GM19193 (cell line): ENCODE data around the gene NRK.

Experiments
- POLR2A ChIP-seq: IDR thresholded peaks from 4 replicates; pipeline ENCODE4 v1.6.1; 2011; ENCODE audit not compliant: insufficient read depth, insufficient read length; ENCODE audit errors: extremely low read depth

Gene NRK

GRCh38 chrX:105870445-105870844 is 48.1 kb downstream of the NRK start:
- no peak for TF ChIP-seq POLR2A

- no peak for TF ChIP-seq POLR2A
These were observed 50.6 kb downstream of the NRK start for GRCh38 chrX:105872941-105873340.

- TF ChIP-seq POLR2A, result no peak
These were observed 52.5 kb downstream of the NRK start for GRCh38 chrX:105874790-105875189.

- no peak for TF ChIP-seq POLR2A
These were observed 54.3 kb downstream of the NRK start for GRCh38 chrX:105876658-105877057.

- no peak for TF ChIP-seq POLR2A
These were observed 58.2 kb downstream of the NRK start for GRCh38 chrX:105880491-105880890.

DNA sequence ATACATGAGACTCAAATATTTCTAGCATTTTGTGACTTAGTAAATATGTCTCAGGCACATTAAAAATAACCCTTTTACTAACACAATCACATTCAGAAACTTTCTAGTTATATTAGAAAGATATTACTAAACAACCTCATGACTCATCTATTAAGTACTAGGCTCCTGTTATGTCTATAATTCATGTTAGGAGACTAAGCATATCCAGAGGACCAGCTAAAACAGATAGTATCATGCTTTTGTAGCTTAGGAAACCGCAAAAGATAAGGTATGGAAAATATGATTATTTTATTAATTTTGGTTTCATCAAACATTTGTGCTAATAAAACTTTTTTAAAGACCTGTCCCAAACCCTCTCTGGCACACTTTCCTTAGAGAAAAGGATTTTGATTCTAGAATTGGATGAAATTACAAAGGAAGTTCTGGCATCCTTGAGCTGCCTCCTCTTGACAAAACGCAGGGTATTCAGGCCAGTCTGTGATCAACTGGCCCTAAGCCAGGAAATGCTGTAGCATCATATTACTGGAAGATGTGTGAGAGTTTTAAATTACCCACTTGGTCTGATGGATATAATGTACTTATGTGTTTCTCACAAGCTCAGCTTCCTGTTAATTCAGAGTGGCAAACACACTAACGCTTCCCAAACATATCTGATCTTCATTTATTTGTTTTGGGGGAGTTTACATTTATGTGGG is 60.4 kb downstream of the NRK start:
- no peak for TF ChIP-seq POLR2A

- no peak for TF ChIP-seq POLR2A
These were observed 72.4 kb downstream of the NRK start for GRCh38 chrX:105894721-105895120.

- no peak for TF ChIP-seq POLR2A
These were observed 87.2 kb downstream of the NRK start for GRCh38 chrX:105909576-105909975.

GRCh38 chrX:105910563-105911105 is 88.3 kb downstream of the NRK start:
- no peak for TF ChIP-seq POLR2A

GRCh38 chrX:105945266-105945665 is 122.9 kb downstream of the NRK start:
- no peak for TF ChIP-seq POLR2A

- TF ChIP-seq POLR2A, result no peak
These were observed 147.1 kb downstream of the NRK start for GRCh38 chrX:105969487-105969886.

DNA sequence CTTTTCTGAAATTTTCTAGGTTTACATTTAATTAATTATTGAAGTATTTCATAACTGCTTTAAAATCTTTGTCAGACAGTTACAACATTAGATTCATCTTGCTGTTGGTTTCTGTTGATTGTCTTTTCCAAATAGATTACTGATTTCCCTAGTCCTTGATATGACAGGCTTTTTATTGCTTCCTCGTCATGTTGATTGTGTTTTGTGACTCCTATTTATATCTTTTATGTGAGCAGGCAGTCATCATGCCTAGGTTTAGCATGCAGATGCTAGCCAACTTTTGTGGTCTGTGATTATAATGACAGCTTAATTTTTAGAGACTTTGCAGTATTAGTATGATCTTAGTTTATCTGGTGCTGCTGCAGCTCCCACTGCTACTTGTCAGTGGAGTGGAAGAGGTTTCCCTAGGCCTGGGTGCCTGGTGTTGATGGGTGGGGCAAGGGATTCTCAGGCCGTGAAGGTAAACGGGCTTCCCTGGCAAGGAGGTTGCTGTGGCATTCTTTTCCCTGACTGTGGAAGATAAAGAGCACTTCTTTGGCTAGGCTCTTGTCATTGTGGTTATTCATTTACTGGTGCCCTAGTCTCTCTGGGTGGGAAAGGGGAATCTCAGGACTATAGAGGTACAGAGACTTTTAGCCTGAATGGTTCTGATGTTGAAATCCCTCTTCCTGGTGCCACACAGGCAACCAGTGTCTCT is 150.5 kb downstream of the NRK start:
- no peak for TF ChIP-seq POLR2A

- no peak for TF ChIP-seq POLR2A
These were observed 151.0 kb downstream of the NRK start for GRCh38 chrX:105973387-105973739.

GRCh38 chrX:105975382-105975781 is 153.0 kb downstream of the NRK start:
- TF ChIP-seq POLR2A, result no peak

GRCh38 chrX:105981772-105982485 is 159.6 kb downstream of the NRK start:
- TF ChIP-seq POLR2A, result no peak

DNA sequence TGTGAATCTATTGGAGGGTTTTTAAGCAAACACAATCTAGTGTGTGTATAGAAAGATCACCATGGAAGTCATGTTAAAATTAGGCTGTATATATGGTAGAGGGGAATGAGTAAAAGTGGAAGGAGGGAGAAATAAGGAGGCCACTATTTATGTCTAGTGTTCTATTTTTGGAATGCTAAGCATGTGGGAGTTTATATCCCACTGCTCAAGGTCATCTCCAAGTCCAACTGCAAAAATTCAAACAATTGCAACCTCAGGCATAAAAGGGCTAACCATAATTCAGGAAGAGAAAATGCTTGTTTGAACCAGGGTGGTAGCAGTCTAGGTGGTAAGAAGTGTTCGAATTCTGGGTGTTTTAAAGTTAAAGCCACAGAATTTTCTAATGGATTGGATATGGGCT is 177.0 kb downstream of the NRK start:
- TF ChIP-seq POLR2A, result no peak

DNA sequence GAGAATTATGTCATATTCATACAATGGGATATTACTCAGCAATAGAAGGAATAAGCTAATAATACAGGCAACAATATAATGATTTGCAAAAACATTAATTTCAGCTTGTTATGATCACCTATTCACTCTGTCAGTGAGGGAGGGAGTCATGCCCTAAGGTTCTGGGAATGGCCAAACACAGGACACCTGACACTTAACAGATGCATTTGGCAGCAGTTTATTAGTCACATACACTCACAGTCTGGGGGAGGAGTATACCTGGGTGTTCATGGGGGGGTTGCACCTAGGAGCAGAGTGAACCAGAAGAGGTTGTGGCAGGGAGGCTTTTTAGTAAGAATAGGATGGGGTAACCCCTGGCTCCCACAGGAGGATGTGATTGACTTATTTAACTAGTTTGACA is 177.9 kb downstream of the NRK start:
- TF ChIP-seq POLR2A, result no peak

GRCh38 chrX:106005684-106006083 is 183.3 kb downstream of the NRK start:
- no peak for TF ChIP-seq POLR2A
